CMK (cell line): ENCODE measurements around the gene ZNF329.

Experiments used
- DNase-seq: peaks from one replicate; pipeline ENCODE4 v3.0.0-alpha.2; 2010; ENCODE audit warnings: low read depth

ZNF329 gene

GRCh38 chr19:58118979-58119733, 31.4 kb downstream of the ZNF329 start:
- no peak for DNase-seq

DNA sequence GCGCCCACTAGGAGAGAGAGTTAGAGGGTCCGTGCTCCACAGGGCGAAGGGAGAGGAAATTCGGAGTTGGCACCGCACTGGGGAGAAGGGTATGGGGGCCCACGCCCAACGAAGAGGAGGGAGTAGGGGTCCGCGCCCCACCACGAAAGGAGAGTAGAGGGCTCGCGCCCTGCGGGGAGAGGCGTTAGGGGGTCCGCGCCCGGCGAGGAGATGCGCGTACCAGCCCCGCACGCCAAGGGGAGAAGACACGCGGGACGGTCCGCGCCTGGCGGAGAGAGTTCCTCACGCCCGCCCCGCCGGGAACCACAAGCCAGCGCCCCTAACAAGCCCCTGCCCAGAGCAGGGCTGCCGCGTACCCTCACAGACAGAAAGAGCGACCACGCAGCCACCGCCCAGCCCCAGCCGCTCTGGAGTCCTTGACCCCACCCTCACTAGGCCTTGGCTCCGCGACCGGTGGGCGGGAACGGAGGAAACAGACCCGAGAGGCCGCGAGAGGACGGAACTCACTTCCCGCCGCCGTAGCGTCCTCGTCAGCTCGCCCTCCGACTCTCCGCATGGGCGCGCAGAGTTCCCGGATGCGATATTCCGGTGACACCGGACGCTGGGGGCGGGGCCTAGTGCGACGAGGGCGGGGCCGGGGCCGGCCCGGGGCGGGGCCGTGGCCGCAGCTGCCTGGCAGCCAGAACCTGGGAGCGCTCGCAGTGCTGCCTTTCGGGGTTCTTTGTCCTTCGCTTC, 32.6 kb downstream of the ZNF329 start:
- DNase-seq = no peak

GRCh38 chr19:58108546-58108817, 42.1 kb downstream of the ZNF329 start:
- DNase-seq = no peak

DNA sequence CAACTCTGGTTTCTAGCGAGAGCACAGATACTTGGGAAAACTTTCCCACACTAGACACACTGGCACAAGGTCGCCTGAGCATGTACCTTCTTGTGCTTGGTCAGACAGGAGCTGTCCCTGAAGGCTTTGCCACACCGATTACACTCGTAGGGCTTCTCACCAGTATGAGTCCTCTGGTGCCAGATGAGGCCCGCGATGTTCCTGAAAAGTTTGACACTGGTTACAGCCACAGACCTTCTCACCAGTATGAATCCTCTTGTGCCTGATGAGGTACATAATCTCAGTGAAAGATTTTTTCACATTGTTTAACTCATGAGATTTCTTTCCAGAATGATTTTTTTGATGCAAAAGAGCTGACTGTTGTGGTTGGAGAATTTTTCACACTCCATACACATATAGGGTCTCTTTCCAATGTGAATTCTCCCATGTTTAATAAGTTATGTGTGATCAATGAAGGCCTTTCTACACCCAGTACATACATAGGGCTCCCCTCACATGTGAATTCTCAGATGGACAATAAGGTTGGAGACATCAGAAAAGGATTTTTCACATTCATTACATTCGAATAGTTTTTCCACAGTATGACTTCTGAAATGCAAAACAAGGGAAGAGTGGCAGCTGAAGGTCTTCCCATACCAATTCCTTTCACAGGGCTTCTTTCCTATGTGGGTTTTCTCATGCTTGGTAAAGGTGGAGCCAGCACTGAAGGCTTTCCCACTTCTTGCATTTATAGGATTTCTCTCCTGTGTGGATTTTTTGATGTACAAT, 42.6 kb downstream of the ZNF329 start:
- DNase-seq = no peak

- DNase-seq = no peak
These were observed 51.9 kb downstream of the ZNF329 start for GRCh38 chr19:58098682-58098998.

- DNase-seq = no peak
These were observed 52.6 kb downstream of the ZNF329 start, which contains the start of gene ZSCAN18 for GRCh38 chr19:58097781-58098681. Gene ZSCAN18, minus strand, starts transcription at chr19:58098231. Its CDS starts 7,964 bp downstream, at chr19:58090267.

GRCh38 chr19:58097349-58097748, 53.2 kb downstream of the ZNF329 start:
- DNase-seq = no peak

DNA sequence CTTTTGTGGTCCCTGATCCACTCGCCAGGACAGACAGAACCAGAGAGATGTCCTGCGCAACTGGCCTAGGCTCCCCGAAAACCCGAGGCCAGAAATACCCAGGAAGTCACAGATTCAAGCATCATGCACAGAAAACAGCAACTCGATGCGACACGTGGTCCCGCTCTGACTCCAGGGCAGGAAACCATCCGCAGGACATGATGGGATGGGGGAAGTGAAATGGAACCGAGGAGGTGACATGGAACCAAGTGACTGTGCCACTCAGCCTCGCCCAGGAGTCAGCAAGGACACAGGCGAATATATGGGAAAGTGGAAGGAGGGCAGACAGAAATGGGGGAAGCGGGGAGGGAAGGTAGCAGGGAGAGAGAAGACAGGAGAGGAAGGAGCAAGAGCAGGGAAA, 53.7 kb downstream of the ZNF329 start:
- no peak for DNase-seq

DNA sequence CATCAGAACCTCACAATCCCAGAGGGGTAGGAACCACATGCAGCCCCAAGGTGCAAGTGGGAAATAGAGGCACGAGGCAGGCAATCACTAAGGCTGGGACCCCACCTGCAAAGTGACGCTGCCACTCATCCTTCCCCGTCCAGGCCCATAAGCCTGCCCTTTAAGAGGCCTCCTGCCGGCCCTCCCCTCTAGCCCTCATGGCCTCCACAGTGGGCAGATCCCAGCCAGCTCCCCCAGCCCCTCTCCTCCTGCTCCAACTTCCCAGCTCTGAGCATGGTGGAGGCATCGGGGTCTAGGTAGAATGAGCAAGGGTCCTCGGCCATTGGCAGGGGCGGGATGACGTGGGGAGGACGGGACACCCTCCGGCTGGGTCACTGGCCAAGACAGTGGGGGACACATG, 55.3 kb downstream of the ZNF329 start:
- no peak for DNase-seq

DNA sequence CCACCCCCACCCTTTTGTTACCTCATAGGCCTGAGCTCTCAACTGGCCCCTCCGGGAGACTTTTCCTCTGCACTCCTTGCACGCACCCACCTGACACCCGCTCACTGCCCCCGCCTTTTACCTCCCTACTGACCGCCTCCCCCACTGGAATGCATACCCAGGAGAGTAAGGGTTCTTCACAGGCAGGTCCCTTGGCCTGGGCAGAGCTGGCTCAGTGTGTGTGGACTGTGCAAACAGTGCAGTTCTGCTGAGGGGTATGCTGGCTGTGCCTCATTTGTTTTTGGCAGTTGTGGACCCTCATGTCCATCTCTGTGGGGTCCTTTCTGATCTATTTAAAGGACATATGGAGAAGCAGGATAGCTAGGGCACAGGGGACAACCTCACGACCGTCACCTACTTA, 57.5 kb downstream of the ZNF329 start:
- no peak for DNase-seq

DNA sequence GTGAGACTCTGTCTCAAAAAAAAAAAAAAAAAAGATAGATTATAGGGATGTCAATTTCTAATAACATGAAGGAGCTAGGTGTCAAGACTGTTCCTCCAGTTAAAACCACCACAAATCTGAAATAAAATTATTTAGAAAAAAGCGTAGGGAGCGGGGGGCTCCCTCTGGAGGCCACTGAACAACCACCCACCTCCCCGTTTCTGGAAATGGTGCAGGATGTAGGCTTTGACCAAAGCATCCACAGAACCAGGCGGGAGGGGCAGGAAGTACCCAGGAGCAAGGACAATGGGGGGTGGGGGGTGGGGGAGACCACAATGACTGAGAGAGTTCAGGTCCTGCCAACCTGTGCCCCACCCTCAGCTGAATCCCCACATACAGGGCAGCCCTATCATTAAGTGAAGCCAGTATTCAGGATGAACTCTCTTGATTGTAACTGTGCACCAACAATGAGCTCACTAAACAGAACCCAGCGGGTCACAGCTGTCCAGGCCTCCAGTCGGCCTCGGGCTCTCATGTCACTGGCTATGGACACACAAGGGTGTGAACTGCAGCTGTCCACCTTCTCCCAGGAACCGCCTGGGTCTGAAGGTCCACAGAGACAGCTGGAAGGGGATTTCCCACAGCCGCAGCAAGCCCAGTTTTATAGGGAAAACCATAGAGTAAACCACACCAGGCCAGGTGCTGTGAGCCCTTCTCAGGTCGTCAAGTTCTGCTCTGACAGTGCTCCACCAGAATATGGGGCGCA, 59.2 kb downstream of the ZNF329 start:
- no peak for DNase-seq

- DNase-seq = no peak
These were observed 60.7 kb downstream of the ZNF329 start for GRCh38 chr19:58089846-58090245.

- DNase-seq = no peak
These were observed 62.0 kb downstream of the ZNF329 start for GRCh38 chr19:58088521-58089052.

GRCh38 chr19:58086825-58087710, 63.5 kb downstream of the ZNF329 start:
- no peak for DNase-seq

DNA sequence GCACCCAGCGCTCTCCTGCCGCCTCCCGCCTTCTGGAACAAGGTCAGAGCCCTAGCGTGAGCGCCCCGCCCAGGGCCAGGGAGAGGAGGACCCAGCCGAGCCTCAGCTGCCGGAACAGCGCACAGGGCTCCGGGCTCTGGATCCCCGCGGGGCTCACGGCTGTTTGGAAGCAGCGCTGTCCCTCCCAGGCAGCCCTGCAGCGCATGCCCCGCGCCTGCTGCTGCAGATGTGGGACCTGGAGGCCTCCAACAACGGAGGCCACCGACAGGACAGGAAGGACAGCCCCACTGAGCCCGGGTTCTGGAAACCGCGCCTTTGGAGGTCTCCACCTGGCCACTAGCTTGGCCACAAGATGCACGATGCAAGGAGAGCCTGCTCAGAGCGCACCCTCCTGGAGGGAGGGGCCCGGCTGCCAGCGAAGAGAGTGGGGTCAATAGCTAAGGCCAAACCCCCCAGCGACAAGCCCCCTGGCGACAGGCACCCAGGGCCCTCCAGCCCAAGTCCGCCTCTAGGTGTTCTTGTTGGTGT, 65.2 kb downstream of the ZNF329 start:
- no peak for DNase-seq

- DNase-seq = no peak
These were observed 65.8 kb downstream of the ZNF329 start for GRCh38 chr19:58084596-58085347.

GRCh38 chr19:58083021-58083420, 67.6 kb downstream of the ZNF329 start:
- no peak for DNase-seq

- no peak for DNase-seq
These were observed 70.8 kb downstream of the ZNF329 start for GRCh38 chr19:58079792-58080191.
